Measurements from ENCODE around the gene ZRANB1.

ZRANB1 gene

GRCh38 chr10:125008689-125009638, 67.0 kb downstream of the ZRANB1 start:
- no peak for FAIRE-seq

GRCh38 chr10:125009661-125010161, 67.8 kb downstream of the ZRANB1 start:
- FAIRE-seq: no peak

GRCh38 chr10:125010362-125010761, 68.4 kb downstream of the ZRANB1 start:
- no peak for FAIRE-seq

- FAIRE-seq: no peak
These were observed 69.4 kb downstream of the ZRANB1 start for GRCh38 chr10:125011171-125011925.

GRCh38 chr10:125011926-125012705, 70.2 kb downstream of the ZRANB1 start:
- no peak for FAIRE-seq

- FAIRE-seq: no peak
These were observed 71.1 kb downstream of the ZRANB1 start for GRCh38 chr10:125012851-125013528.

GRCh38 chr10:125013529-125013872, 71.6 kb downstream of the ZRANB1 start:
- FAIRE-seq: no peak

GRCh38 chr10:125014086-125014830, 72.3 kb downstream of the ZRANB1 start:
- no peak for FAIRE-seq

GRCh38 chr10:125014836-125015355, 73.0 kb downstream of the ZRANB1 start:
- no peak for FAIRE-seq

- FAIRE-seq: no peak
These were observed 73.5 kb downstream of the ZRANB1 start for GRCh38 chr10:125015356-125015944.

GRCh38 chr10:125016123-125016522, 74.2 kb downstream of the ZRANB1 start:
- no peak for FAIRE-seq

- FAIRE-seq: no peak
These were observed 74.8 kb downstream of the ZRANB1 start for GRCh38 chr10:125016611-125017202.

- FAIRE-seq: no peak
These were observed 75.8 kb downstream of the ZRANB1 start for GRCh38 chr10:125017547-125018298.

- FAIRE-seq: no peak
These were observed 76.7 kb downstream of the ZRANB1 start for GRCh38 chr10:125018576-125019143.

GRCh38 chr10:125020386-125020785, 78.5 kb downstream of the ZRANB1 start:
- FAIRE-seq: no peak

GRCh38 chr10:125020871-125021270, 78.9 kb downstream of the ZRANB1 start:
- no peak for FAIRE-seq

- no peak for FAIRE-seq
These were observed 79.9 kb downstream of the ZRANB1 start for GRCh38 chr10:125021686-125022344.

GRCh38 chr10:125022671-125023070, 80.7 kb downstream of the ZRANB1 start:
- FAIRE-seq: no peak

- FAIRE-seq: no peak
These were observed 81.3 kb downstream of the ZRANB1 start for GRCh38 chr10:125023255-125023654.
